Loucy (cell line): ENCODE data around the gene ITGB5.
"Not testable (repeated sequence)": the region's sequence is repeated elsewhere in the genome, so short reads cannot be mapped to it uniquely, and the experiment has no call there.

Source experiments
- H2AFZ ChIP-seq: fragments of 200-600 bp; sonication (generic); 2 replicates; pipeline ENCODE4 v1.6.0; 2016; ENCODE audit warnings: antibody characterized with exemption, mild to moderate bottlenecking, low read length, moderate library complexity
- H3F3A ChIP-seq: fragments of 200-600 bp; 2 replicates; pipeline ENCODE4 v1.6.0; 2016; ENCODE audit warnings: antibody characterized with exemption, low read depth, mild to moderate bottlenecking
- H3K27me3 ChIP-seq: fragments of 200-600 bp; sonication (generic); 2 replicates; pipeline ENCODE4 v1.6.1; 2014; ENCODE audit warnings: low read length, mild to moderate bottlenecking; ENCODE audit not compliant: insufficient read depth, poor library complexity, severe bottlenecking
- H3K36me3 ChIP-seq: fragments of 200-600 bp; sonication (generic); 2 replicates; pipeline ENCODE4 v1.6.1; 2016; ENCODE audit warnings: low read length; ENCODE audit not compliant: insufficient read depth
- H3K4me1 ChIP-seq: fragments of 200-600 bp; sonication (generic); 2 replicates; pipeline ENCODE4 v1.5.1; 2014; ENCODE audit warnings: low read length, mild to moderate bottlenecking; ENCODE audit not compliant: insufficient read depth, poor library complexity, severe bottlenecking
- H3K4me2 ChIP-seq: fragments of 200-600 bp; sonication (generic); 2 replicates; pipeline ENCODE4 v1.6.0; 2014; ENCODE audit warnings: antibody characterized with exemption, low read length, low read depth, mild to moderate bottlenecking; ENCODE audit not compliant: poor library complexity, severe bottlenecking
- H3K4me3 ChIP-seq: fragments of 200-600 bp; sonication (generic); 2 replicates; pipeline ENCODE4 v1.5.1; 2014; ENCODE audit warnings: low read length, mild to moderate bottlenecking, mixed read lengths; ENCODE audit not compliant: poor library complexity, severe bottlenecking
- H3K79me2 ChIP-seq: fragments of 200-600 bp; sonication (generic); 2 replicates; pipeline ENCODE4 v1.6.1; 2014; ENCODE audit warnings: low read length; ENCODE audit not compliant: insufficient read depth
- H3K9ac ChIP-seq: fragments of 200-600 bp; sonication (generic); 2 replicates; pipeline ENCODE4 v1.6.0; 2014; ENCODE audit warnings: mild to moderate bottlenecking, low read depth, low read length, moderate library complexity; ENCODE audit not compliant: poor library complexity, severe bottlenecking
- H3K9me2 ChIP-seq: fragments of 200-600 bp; sonication (generic); replicated peaks from 2 replicates; pipeline ENCODE4 v1.6.1; 2016; ENCODE audit warnings: low read depth, low read length, mixed read lengths
- H3K9me3 ChIP-seq: fragments of 200-600 bp; sonication (generic); 2 replicates; pipeline ENCODE4 v1.6.1; 2014; ENCODE audit warnings: mild to moderate bottlenecking, antibody characterized with exemption, low read length, low read depth; ENCODE audit not compliant: insufficient read depth
- H4K20me1 ChIP-seq: fragments of 200-600 bp; sonication (generic); 2 replicates; pipeline ENCODE4 v1.6.0; 2014; ENCODE audit warnings: antibody characterized with exemption, low read length, mild to moderate bottlenecking; ENCODE audit not compliant: insufficient read depth, poor library complexity, severe bottlenecking
- CTCF ChIP-seq: fragments of 200-600 bp; sonication (generic); conservative IDR thresholded peaks from 2 replicates; pipeline ENCODE4 v1.5.1; 2014; ENCODE audit warnings: mild to moderate bottlenecking, antibody characterized with exemption, low read length
- EZH2phosphoT487 ChIP-seq: fragments of 200-600 bp; IDR thresholded peaks from 2 replicates; pipeline ENCODE4 v1.6.1; 2018; ENCODE audit warnings: antibody characterized with exemption, mild to moderate bottlenecking, moderate library complexity, borderline replicate concordance

Gene ITGB5

GRCh38 chr3:124829178-124829818 is 57.9 kb downstream of the ITGB5 start:
- Histone ChIP-seq H3K9ac (no peak overlapping the region), H3F3A (no peaks in the 10 kb centered on the region)

GRCh38 chr3:124827476-124828206 is 59.5 kb downstream of the ITGB5 start:
- not testable (repeated sequence) for H3K4me1 ChIP-seq, H3K27me3 ChIP-seq, H2AFZ ChIP-seq, H3K79me2 ChIP-seq, H3K9me3 ChIP-seq, H3F3A ChIP-seq, H3K36me3 ChIP-seq, H4K20me1 ChIP-seq, H3K4me2 ChIP-seq, H3K9me2 ChIP-seq, H3K9ac ChIP-seq, H3K4me3 ChIP-seq

More at GRCh38 chr3:124829178-124829818, 57.9 kb downstream of the ITGB5 start:
- no peaks in the 10 kb centered on the region for H3K79me2 ChIP-seq
- no peak overlapping the region for H3K4me2 ChIP-seq
- H4K20me1 ChIP-seq: no peaks in the 10 kb centered on the region
- H3K9me2 ChIP-seq: no peaks in the 10 kb centered on the region
- no peaks in the 10 kb centered on the region for H3K4me1 ChIP-seq
- TF ChIP-seq EZH2phosphoT487: no peak
- no peak for TF ChIP-seq CTCF
- H3K27me3 ChIP-seq: no peaks in the 10 kb centered on the region
- no peaks in the 10 kb centered on the region for H3K36me3 ChIP-seq
- H3K9me3 ChIP-seq: no peaks in the 10 kb centered on the region
- H2AFZ ChIP-seq: no peak overlapping the region
- no peak overlapping the region for H3K4me3 ChIP-seq

GRCh38 chr3:124826703-124827102 is 60.5 kb downstream of the ITGB5 start:
- Histone ChIP-seq H3K9me2 (no peaks in the 10 kb centered on the region), H3K9ac (no peak overlapping the region), H4K20me1 (no peaks in the 10 kb centered on the region), H3K79me2 (no peaks in the 10 kb centered on the region), H3K4me2 (no peak overlapping the region), H3K27me3 (no peaks in the 10 kb centered on the region), H3K36me3 (no peaks in the 10 kb centered on the region), H3K9me3 (no peaks in the 10 kb centered on the region), H3K4me1 (no peaks in the 10 kb centered on the region), H3K4me3 (no peak overlapping the region), H3F3A (no peaks in the 10 kb centered on the region), H2AFZ (no peak overlapping the region)
- TF ChIP-seq EZH2phosphoT487 (no peak), CTCF (no peak)
